Endodermal cell (in vitro differentiated cells): ENCODE results near the gene AHSG. TPM values are rescaled to one million over a fixed set of nuclear protein-coding genes. Genes with fewer than 3 reads are reported as not detected.

Experiments used
- DNase-seq: peaks from one replicate; pipeline ENCODE4 v3.0.0-alpha.2; 2017
- H3K27ac ChIP-seq: 2 replicates; pipeline ENCODE4 v1.5.1; 2013; ENCODE audit warnings: mild to moderate bottlenecking, low read depth, low read length, moderate library complexity
- H3K27me3 ChIP-seq: 2 replicates; pipeline ENCODE4 v1.6.1; 2013; ENCODE audit warnings: mild to moderate bottlenecking, low read length, moderate library complexity; ENCODE audit not compliant: insufficient read depth, control insufficient read depth, poor library complexity, severe bottlenecking
- H3K36me3 ChIP-seq: 2 replicates; pipeline ENCODE4 v1.7.0; 2013; ENCODE audit warnings: mild to moderate bottlenecking, low read length, moderate library complexity; ENCODE audit not compliant: control insufficient read depth, insufficient read depth
- H3K4me1 ChIP-seq: one replicate; pipeline ENCODE4 v1.7.0; 2013; ENCODE audit warnings: low read length; ENCODE audit not compliant: control insufficient read depth, insufficient read depth
- H3K4me3 ChIP-seq: 2 replicates; pipeline ENCODE4 v1.5.1; 2013; ENCODE audit warnings: mild to moderate bottlenecking, low read length, moderate library complexity
- H3K9ac ChIP-seq: 2 replicates; pipeline ENCODE4 v1.6.1; 2013; ENCODE audit warnings: mild to moderate bottlenecking, low read length, moderate library complexity; ENCODE audit not compliant: poor library complexity, severe bottlenecking; ENCODE audit errors: extremely low read depth
- H3K9me3 ChIP-seq: 2 replicates; pipeline ENCODE4 v1.6.1; 2013; ENCODE audit warnings: mild to moderate bottlenecking, low read length, moderate library complexity; ENCODE audit not compliant: control insufficient read depth
- H3K27ac Mint-ChIP-seq: 2 replicates; pipeline ENCODE4 v1.8.0; 2020; ENCODE audit warnings: mixed read lengths
- H3K27me3 Mint-ChIP-seq: 2 replicates; pipeline ENCODE4 v1.8.0; 2021; ENCODE audit warnings: mild to moderate bottlenecking, mixed read lengths; ENCODE audit not compliant: insufficient read depth
- H3K36me3 Mint-ChIP-seq: 2 replicates; pipeline ENCODE4 v1.8.0; 2020; ENCODE audit warnings: low read depth, mixed read lengths
- H3K4me1 Mint-ChIP-seq: 2 replicates; pipeline ENCODE4 v1.8.0; 2020; ENCODE audit warnings: mixed read lengths
- H3K4me3 Mint-ChIP-seq: 2 replicates; pipeline ENCODE4 v1.8.0; 2020; ENCODE audit warnings: mild to moderate bottlenecking, moderate library complexity, mixed read lengths
- H3K9me3 Mint-ChIP-seq: 2 replicates; pipeline ENCODE4 v1.8.0; 2020; ENCODE audit warnings: mild to moderate bottlenecking, mixed read lengths
- CTCF ChIP-seq: fragments of 200-600 bp; sonication (generic); conservative IDR thresholded peaks from 2 replicates; pipeline ENCODE4 v1.5.0; 2021; ENCODE audit warnings: antibody characterized with exemption, mild to moderate bottlenecking
- WGBS, 2 experiments: methylation state at CpG; one replicate each; pipeline versions ENCODE4 v1.1.5 to v1.1.7; 2013; ENCODE audit warnings: missing lambda C conversion rate in 2 of 2, mixed read lengths in 1 of 2; ENCODE audit not compliant: insufficient coverage in 1 of 2, insufficient read length in 1 of 2; 5-methylcytosine and 5-hydroxymethylcytosine counted together
- total RNA-seq, 2 donors: library from RNA; stranded (reverse); fragmentation: NEBNext Ultra II Directional in 1 of 2; extraction: Animal tissue kit (Norgen Biotek cat#: 25700) in 1 of 2; gene quantifications; 2 replicates in 1 of 2; 3 replicates in 1 of 2; pipeline ENCODE4 v1.2.1, GENCODE V29; 2021

The AHSG gene
- total RNA-seq, 2 donors from 2014 or later, result not detected

- H3K27ac Mint-ChIP-seq, result no peak overlapping the region
- peaks cover 2% of the 10 kb centered on the region for H3K27me3 Mint-ChIP-seq
- no peaks in the 10 kb centered on the region for H3K9me3 Mint-ChIP-seq
- no peaks in the 10 kb centered on the region for H3K36me3 Mint-ChIP-seq
- H3K27me3 ChIP-seq, result no peaks in the 10 kb centered on the region
- WGBS, 2 experiments, result 71 to 90% methylated on average over 4 to 14 of the region's 17 CpGs
- TF ChIP-seq CTCF, result peak; percentile 16
- no peak overlapping the region for H3K4me3 Mint-ChIP-seq
- H3K9ac ChIP-seq, result no peak overlapping the region
- DNase-seq, result peak; percentile 77
- no peaks in the 10 kb centered on the region for H3K9me3 ChIP-seq
- no peaks in the 10 kb centered on the region for H3K36me3 ChIP-seq
- H3K4me1 Mint-ChIP-seq, result peaks cover 5% of the 10 kb centered on the region
- H3K4me3 ChIP-seq, result no peak overlapping the region
- no peak overlapping the region for H3K27ac ChIP-seq
- H3K4me1 ChIP-seq, result no peaks in the 10 kb centered on the region
Observed at GRCh38 chr3:186596568-186597287, 16.1 kb upstream of the AHSG start.

- no peak overlapping the region for H3K27ac Mint-ChIP-seq
- no peaks in the 10 kb centered on the region for H3K36me3 ChIP-seq
- H3K27ac ChIP-seq, result no peak overlapping the region
- no peak for DNase-seq
- H3K27me3 Mint-ChIP-seq, result peaks cover 3% of the 10 kb centered on the region
- no peaks in the 10 kb centered on the region for H3K4me1 ChIP-seq
- no peak for TF ChIP-seq CTCF
- 89 to 98% methylated on average over 5 to 11 of the region's 11 CpGs for whole genome bisulfite sequencing, 2 experiments
- H3K9ac ChIP-seq, result no peak overlapping the region
- no peaks in the 10 kb centered on the region for H3K27me3 ChIP-seq
- H3K4me3 Mint-ChIP-seq, result no peak overlapping the region
- H3K36me3 Mint-ChIP-seq, result no peaks in the 10 kb centered on the region
- H3K9me3 ChIP-seq, result no peaks in the 10 kb centered on the region
- H3K9me3 Mint-ChIP-seq, result no peaks in the 10 kb centered on the region
- no peak overlapping the region for H3K4me3 ChIP-seq
- peaks cover 5% of the 10 kb centered on the region for H3K4me1 Mint-ChIP-seq
Observed at GRCh38 chr3:186598108-186598784, 14.6 kb upstream of the AHSG start.

- peaks cover 3% of the 10 kb centered on the region for H3K27me3 Mint-ChIP-seq
- no peaks in the 10 kb centered on the region for H3K4me1 ChIP-seq
- TF ChIP-seq CTCF, result no peak
Observed at GRCh38 chr3:186598794-186599141, 14.1 kb upstream of the AHSG start.

More at GRCh38 chr3:186598794-186599141, 14.1 kb upstream of the AHSG start:
- Mint-ChIP-seq H3K4me3 (no peak overlapping the region), H3K9me3 (no peaks in the 10 kb centered on the region), H3K36me3 (no peaks in the 10 kb centered on the region), H3K4me1 (peaks cover 5% of the 10 kb centered on the region), H3K27ac (no peak overlapping the region)
- Histone ChIP-seq H3K4me3 (no peak overlapping the region), H3K27me3 (no peaks in the 10 kb centered on the region), H3K36me3 (no peaks in the 10 kb centered on the region), H3K27ac (no peak overlapping the region), H3K9ac (no peak overlapping the region), H3K9me3 (no peaks in the 10 kb centered on the region)
- 70 to 92% methylated on average over 2 to 4 of the region's 4 CpGs for WGBS, 2 experiments
- DNase-seq, result no peak
